Measurements from ENCODE around the gene LOC128125822.

LOC128125822 gene

GRCh38 chr6:63600136-63600535 lies 27.9 kb downstream of the LOC128125822 start:
- Histone ChIP-seq H3K36me3 (ENCODE audit: control insufficient read depth in 2 of 3, insufficient read depth in 3 of 3, low read length in 3 of 3) (no peaks in the 10 kb centered on the region), H3K9me3 (ENCODE audit: control insufficient read depth in 2 of 3, insufficient read depth in 1 of 3, low read length in 3 of 3) (no peaks in the 10 kb centered on the region), H3K27ac (ENCODE audit: low read depth in 2 of 2, low read length in 2 of 2) (no peak overlapping the region), H3K27me3 (ENCODE audit: control insufficient read depth, insufficient read depth, low read length) (no peaks in the 10 kb centered on the region), H3K9ac (ENCODE audit: low read length in 3 of 3) (no peak overlapping the region), H3K4me1 (ENCODE audit: control insufficient read depth in 2 of 3, insufficient read depth in 2 of 3, low read depth in 1 of 3, low read length in 3 of 3) (peaks cover 0 to 3% (median 0%) of the 10 kb centered on the region in 3 donors), H3K4me3 (ENCODE audit: low read length in 3 of 3) (no peak overlapping the region)
- no peak for DNase-seq
- TF ChIP-seq CTCF (IDR thresholded peaks at IDR 0.05; ENCODE audit: borderline replicate concordance, extremely low read depth, insufficient read depth): no peak
- no peak for FAIRE-seq
- intact Hi-C loops (cut with DNase I): no loop called here

- FAIRE-seq (no peak), DNase-seq (no peak)
- Histone ChIP-seq H3K4me1 (ENCODE audit: control insufficient read depth in 2 of 3, insufficient read depth in 2 of 3, low read depth in 1 of 3, low read length in 3 of 3) (no peaks in the 10 kb centered on the region), H3K36me3 (ENCODE audit: control insufficient read depth in 2 of 3, insufficient read depth in 3 of 3, low read length in 3 of 3) (no peaks in the 10 kb centered on the region), H3K4me3 (ENCODE audit: low read length in 3 of 3) (no peak overlapping the region), H3K9ac (ENCODE audit: low read length in 3 of 3) (no peak overlapping the region), H3K27ac (ENCODE audit: low read depth in 2 of 2, low read length in 2 of 2) (no peak overlapping the region), H3K9me3 (ENCODE audit: control insufficient read depth in 2 of 3, insufficient read depth in 1 of 3, low read length in 3 of 3) (no peaks in the 10 kb centered on the region), H3K27me3 (ENCODE audit: control insufficient read depth, insufficient read depth, low read length) (no peaks in the 10 kb centered on the region)
- intact Hi-C loops (cut with DNase I): no loop called here
- TF ChIP-seq CTCF (IDR thresholded peaks at IDR 0.05; ENCODE audit: borderline replicate concordance, extremely low read depth, insufficient read depth): no peak
Observed at GRCh38 chr6:63609231-63609630, 37.0 kb downstream of the LOC128125822 start.

- Histone ChIP-seq H3K27ac (ENCODE audit: low read depth in 2 of 2, low read length in 2 of 2) (no peak overlapping the region), H3K4me1 (ENCODE audit: control insufficient read depth in 2 of 3, insufficient read depth in 2 of 3, low read depth in 1 of 3, low read length in 3 of 3) (no peaks in the 10 kb centered on the region), H3K27me3 (ENCODE audit: control insufficient read depth, insufficient read depth, low read length) (no peaks in the 10 kb centered on the region), H3K36me3 (ENCODE audit: control insufficient read depth in 2 of 3, insufficient read depth in 3 of 3, low read length in 3 of 3) (no peaks in the 10 kb centered on the region), H3K4me3 (ENCODE audit: low read length in 3 of 3) (no peak overlapping the region), H3K9ac (ENCODE audit: low read length in 3 of 3) (no peak overlapping the region), H3K9me3 (ENCODE audit: control insufficient read depth in 2 of 3, insufficient read depth in 1 of 3, low read length in 3 of 3) (no peaks in the 10 kb centered on the region)
- DNase-seq (no peak), FAIRE-seq (no peak)
- no peak for TF ChIP-seq CTCF (IDR thresholded peaks at IDR 0.05; ENCODE audit: borderline replicate concordance, extremely low read depth, insufficient read depth)
- intact Hi-C loops (cut with DNase I): no loop called here
Observed at GRCh38 chr6:63610944-63611343, 38.7 kb downstream of the LOC128125822 start.

GRCh38 chr6:63611560-63611959 lies 39.3 kb downstream of the LOC128125822 start:
- Histone ChIP-seq H3K27me3 (ENCODE audit: control insufficient read depth, insufficient read depth, low read length) (no peaks in the 10 kb centered on the region), H3K36me3 (ENCODE audit: control insufficient read depth in 2 of 3, insufficient read depth in 3 of 3, low read length in 3 of 3) (no peaks in the 10 kb centered on the region), H3K9ac (ENCODE audit: low read length in 3 of 3) (no peak overlapping the region), H3K9me3 (ENCODE audit: control insufficient read depth in 2 of 3, insufficient read depth in 1 of 3, low read length in 3 of 3) (no peaks in the 10 kb centered on the region), H3K27ac (ENCODE audit: low read depth in 2 of 2, low read length in 2 of 2) (no peak overlapping the region), H3K4me3 (ENCODE audit: low read length in 3 of 3) (no peak overlapping the region), H3K4me1 (ENCODE audit: control insufficient read depth in 2 of 3, insufficient read depth in 2 of 3, low read depth in 1 of 3, low read length in 3 of 3) (no peaks in the 10 kb centered on the region)
- DNase-seq (no peak), FAIRE-seq (peak; percentile 64)
- intact Hi-C loops (cut with DNase I): no loop called here
- TF ChIP-seq CTCF (IDR thresholded peaks at IDR 0.05; ENCODE audit: borderline replicate concordance, extremely low read depth, insufficient read depth): no peak
